GM12878 (cell line): ENCODE data around the gene AMBP. TPM values are rescaled to one million over a fixed set of nuclear protein-coding genes. Genes with fewer than 3 reads are reported as not detected.

Source experiments
- ATAC-seq: fragments of 200-7000 bp; cut with Tn5 transposase; 3 replicates; pipeline ENCODE4 v1.9.1; 2020; ENCODE audit warnings: mild to moderate bottlenecking, moderate library complexity
- BruUV-seq: library from RNA; stranded (reverse); fragments of 400-500 nt; replicated peaks from 2 replicates; lab custom pipeline; 2021; lab: Mats Ljungman, UMichigan
- CTCF ChIA-PET: fragments of 300-600 bp; sonication (Branson Sonifier 250); formaldehyde crosslinking; extraction: SDS; loops from one replicate; lab custom pipeline; 2021; ENCODE audit warnings: inconsistent platforms; lab: Yijun Ruan, JAX
- POLR2A ChIA-PET: fragments of 350-600 bp; formaldehyde crosslinking; extraction: SDS; loops from one replicate; lab custom pipeline; 2021; ENCODE audit warnings: inconsistent platforms; lab: Charles Lee
- RAD21 ChIA-PET: fragments of 300-600 bp; sonication (Branson Sonifier 250); formaldehyde crosslinking; loops from one replicate; lab custom pipeline; 2023; ENCODE audit warnings: antibody characterized with exemption; ENCODE audit not compliant: unreplicated experiment; lab: Charles Lee
- SMC1A ChIA-PET: fragments of 300-600 bp; sonication (Branson Sonifier 250); formaldehyde crosslinking; loops from one replicate; lab custom pipeline; 2023; ENCODE audit not compliant: unreplicated experiment, uncharacterized antibody; lab: Charles Lee
- DNase-seq: peaks from one replicate; pipeline ENCODE4 v3.0.0-alpha.2; 2011; ENCODE audit warnings: low read depth, low spot score
- FAIRE-seq: peaks from 3 replicates; lab custom pipeline; 2011; peaks lifted over from hg19 to GRCh38; lab: Jason Lieb, UNC
- H2AFZ ChIP-seq: 2 replicates; pipeline ENCODE4 v1.6.0; 2011; ENCODE audit warnings: low read depth, low read length, control low read depth; ENCODE audit not compliant: control insufficient read depth
- H3K27ac ChIP-seq: 2 replicates; pipeline ENCODE4 v1.5.1; 2011; ENCODE audit warnings: control low read depth; ENCODE audit not compliant: control insufficient read depth, insufficient read depth
- H3K27me3 ChIP-seq, 2 experiments: replicated peaks in 1 of 2; 2 replicates each; pipeline versions ENCODE4 v1.6.0 to v1.6.1; 2011; ENCODE audit warnings: low read length in 1 of 2; ENCODE audit not compliant: control insufficient read depth in 2 of 2, insufficient read depth in 2 of 2
- H3K36me3 ChIP-seq, 2 experiments: 2 replicates each; pipeline ENCODE4 v1.5.1; 2011; ENCODE audit warnings: low read length in 1 of 2; ENCODE audit not compliant: control insufficient read depth in 2 of 2, insufficient read depth in 2 of 2
- H3K4me1 ChIP-seq: 2 replicates; pipeline ENCODE4 v1.6.1; 2011; ENCODE audit warnings: mild to moderate bottlenecking, low read length, moderate library complexity, mixed read lengths; ENCODE audit not compliant: control insufficient read depth, insufficient read depth
- H3K4me2 ChIP-seq: 2 replicates; pipeline ENCODE4 v1.6.0; 2011; ENCODE audit warnings: control low read depth; ENCODE audit not compliant: control insufficient read depth, insufficient read depth
- H3K4me3 ChIP-seq: fragments of 200-600 bp; sonication (generic); 2 replicates; pipeline ENCODE4 v1.5.1; 2016
- H3K79me2 ChIP-seq: 2 replicates; pipeline ENCODE4 v1.6.0; 2011; ENCODE audit warnings: low read length; ENCODE audit not compliant: control insufficient read depth, insufficient read depth
- H3K9ac ChIP-seq: 2 replicates; pipeline ENCODE4 v1.8.0; 2011; ENCODE audit warnings: low read length, control low read depth, mixed read lengths; ENCODE audit not compliant: control insufficient read depth, insufficient read depth
- H3K9me3 ChIP-seq: replicated peaks from 3 replicates; pipeline ENCODE4 v1.5.1; 2011; ENCODE audit warnings: mild to moderate bottlenecking, low read length; ENCODE audit not compliant: control insufficient read depth, insufficient read depth
- H4K20me1 ChIP-seq: 2 replicates; pipeline ENCODE4 v1.6.0; 2011; ENCODE audit not compliant: control insufficient read depth, insufficient read depth
- CREB1 ChIP-seq: IDR thresholded peaks from 2 replicates; pipeline ENCODE4 v1.6.1; 2012; ENCODE audit warnings: low read depth, mild to moderate bottlenecking, inconsistent platforms
- EP300 ChIP-seq, 2 experiments: fragments of 150-350 bp in 1 of 2; IDR thresholded peaks; 2 replicates each; pipeline ENCODE4 v1.6.1; 2011 to 2012; ENCODE audit warnings: low read depth in 2 of 2, low read length in 2 of 2, borderline replicate concordance in 1 of 2, improper control_type of control experiment in 1 of 2, inconsistent platforms in 1 of 2; ENCODE audit not compliant: control insufficient read depth in 1 of 2
- NR2C2 ChIP-seq: IDR thresholded peaks from 2 replicates; pipeline ENCODE4 v1.6.1; 2011; ENCODE audit warnings: borderline replicate concordance, low read depth; ENCODE audit not compliant: control insufficient read depth, insufficient read length
- POLR2AphosphoS5 ChIP-seq: IDR thresholded peaks from 2 replicates; pipeline ENCODE4 v1.6.1; 2011; ENCODE audit warnings: mild to moderate bottlenecking, low read length, inconsistent platforms
- RELA ChIP-seq: fragments of 450-650 bp; IDR thresholded peaks from 2 replicates; pipeline ENCODE4 v1.8.0; 2014; ENCODE audit warnings: borderline replicate concordance; ENCODE audit not compliant: partially characterized antibody
- SMAD1 ChIP-seq: fragments of 450-650 bp; IDR thresholded peaks from 2 replicates; pipeline ENCODE4 v1.6.1; 2018; ENCODE audit warnings: mild to moderate bottlenecking, low read depth; ENCODE audit not compliant: partially characterized antibody
- SP1 ChIP-seq: IDR thresholded peaks from one replicate; pipeline ENCODE4 v1.6.1; 2011; ENCODE audit warnings: low read depth, low read length
- ZNF207 ChIP-seq: fragments of 450-650 bp; IDR thresholded peaks from 2 replicates; pipeline ENCODE4 v1.6.1; 2014; ENCODE audit warnings: antibody characterized with exemption, mild to moderate bottlenecking, borderline replicate concordance
- WGBS: methylation state at CpG from one replicate; pipeline ENCODE4 v1.1.6; 2016; ENCODE audit warnings: low lambda C conversion rate; ENCODE audit not compliant: insufficient replicate concordance, insufficient coverage; ENCODE audit errors: missing lambda C conversion rate; 5-methylcytosine and 5-hydroxymethylcytosine counted together
- in situ Hi-C: fragments of 300-500 bp; cut with MboI; formaldehyde crosslinking; loops from 9 replicates; pipeline ENCODE4 v1.14.3; 2018; ENCODE audit warnings: mixed read lengths
- intact Hi-C: fragments of 100-400 bp; cut with micrococcal nuclease; formaldehyde crosslinking; loops from one replicate; pipeline ENCODE4 v1.14.2; 2022; ENCODE audit not compliant: unreplicated experiment
- polyA plus RNA-seq, 11 experiments: library from polyadenylated mRNA; depleted of rRNA in 4 of 11; unstranded in 6 of 11; stranded (reverse) in 5 of 11; fragments of >200 nt; fragmentation: Nextera tagmentation in 4 of 11; fragmentation: Illumina TruSeq in 1 of 11; extraction: Ambion mirVana in 4 of 11; extraction: Trizol in 1 of 11; gene quantifications; 1 replicate in 1 of 11; 2 replicates in 10 of 11; pipeline versions ENCODE4 v1.2.1 to v1.2.3, GENCODE V29; 2011 to 2016; ENCODE audit warnings: inconsistent platforms in 2 of 11, missing spikeins in 2 of 11, low read depth in 1 of 11
- total RNA-seq, 4 experiments: library from RNA; depleted of rRNA in 3 of 4; stranded (reverse); fragments of >200 nt in 3 of 4; fragmentation: Illumina TruSeq in 1 of 4; extraction: Trizol in 1 of 4; gene quantifications; 2 replicates each; pipeline versions ENCODE4 v1.2.1 to v1.2.3, GENCODE V29; 2013 to 2021
- TF ChIP-seq, protein P1 (sequence below): fragments of 450-650 bp; IDR thresholded peaks from 2 replicates; pipeline ENCODE4 v1.6.1; 2017; ENCODE audit warnings: mild to moderate bottlenecking, moderate library complexity

The AMBP gene
- total and polyA plus RNA-seq, 10 of the 15 experiments (the other 5 are each of a cell fraction or from before 2014, with no cell fraction given) = 0.11 to 2.3 (median 0.18) TPM; not detected in 7

DNA sequence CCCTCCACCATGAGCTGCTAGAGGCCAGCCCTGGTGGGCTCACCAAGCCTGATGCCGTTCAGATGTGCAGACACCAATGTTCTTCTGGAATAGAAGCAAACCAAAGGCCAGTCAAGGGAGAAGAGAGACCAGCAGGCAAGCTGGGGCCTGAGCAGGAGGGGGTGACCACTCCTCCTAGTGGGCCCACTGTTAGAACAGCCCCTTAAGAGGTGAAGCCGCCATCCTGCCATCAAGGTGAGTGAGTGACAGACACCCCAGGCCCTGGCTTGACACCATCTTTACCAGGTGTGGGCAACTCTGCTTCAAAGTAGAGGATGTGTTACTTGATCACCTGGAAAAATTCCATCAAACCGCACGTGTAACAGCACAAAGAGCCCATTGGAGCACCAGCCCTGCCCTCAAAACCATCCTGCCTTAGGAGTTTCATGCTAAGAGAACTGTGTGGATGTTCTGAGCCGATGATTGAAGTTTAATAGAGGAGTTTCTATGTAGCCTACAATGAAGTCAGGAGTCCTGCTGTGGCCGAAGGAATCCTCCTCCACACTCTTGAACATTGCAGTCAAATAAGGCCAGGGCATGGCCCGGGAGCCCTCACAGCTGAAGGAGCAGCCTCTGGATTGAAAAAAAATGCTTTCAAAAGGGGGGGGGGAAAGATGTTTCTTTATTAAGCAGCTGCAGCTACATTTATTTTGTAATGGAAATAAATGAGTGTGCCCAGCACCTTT is 20.8 kb downstream of the AMBP start:
- H3K27ac ChIP-seq = no peak overlapping the region
- no peak overlapping the region for H3K9ac ChIP-seq
- ChIA-PET RAD21 (no interaction called here), SMC1A (no interaction called here), POLR2A (no interaction called here), CTCF (interaction anchor here (1.4 kb wide), 1 partner anchor 25 kb away, joined by 7 read pairs; no protein-coding TSS in a partner anchor)
- no peaks in the 10 kb centered on the region for H3K9me3 ChIP-seq
- BruUV-seq = no TSS peak
- no peak for FAIRE-seq
- no peak for DNase-seq
- no peak overlapping the region for H3K4me2 ChIP-seq
- in situ Hi-C loops = no loop called here
- no peaks in the 10 kb centered on the region for H3K27me3 ChIP-seq
- H3K4me3 ChIP-seq = no peak overlapping the region
- no peak for ATAC-seq
- WGBS = 47% methylated on average over 7 of the region's 7 CpGs
- H4K20me1 ChIP-seq = no peaks in the 10 kb centered on the region
- intact Hi-C loops = no loop called here
- H2AFZ ChIP-seq = no peak overlapping the region
- no peaks in the 10 kb centered on the region for H3K4me1 ChIP-seq
- no peaks in the 10 kb centered on the region for H3K36me3 ChIP-seq
- no peaks in the 10 kb centered on the region for H3K79me2 ChIP-seq
- no peak for TF ChIP-seq SMAD1
- no peak for TF ChIP-seq EP300 (IDR thresholded peaks at IDR 0.05; ENCODE audit: borderline replicate concordance in 1 of 2, control insufficient read depth in 1 of 2, low read depth in 2 of 2, low read length in 2 of 2)
- TF ChIP-seq RELA = no peak
- TF ChIP-seq, protein P1, sequence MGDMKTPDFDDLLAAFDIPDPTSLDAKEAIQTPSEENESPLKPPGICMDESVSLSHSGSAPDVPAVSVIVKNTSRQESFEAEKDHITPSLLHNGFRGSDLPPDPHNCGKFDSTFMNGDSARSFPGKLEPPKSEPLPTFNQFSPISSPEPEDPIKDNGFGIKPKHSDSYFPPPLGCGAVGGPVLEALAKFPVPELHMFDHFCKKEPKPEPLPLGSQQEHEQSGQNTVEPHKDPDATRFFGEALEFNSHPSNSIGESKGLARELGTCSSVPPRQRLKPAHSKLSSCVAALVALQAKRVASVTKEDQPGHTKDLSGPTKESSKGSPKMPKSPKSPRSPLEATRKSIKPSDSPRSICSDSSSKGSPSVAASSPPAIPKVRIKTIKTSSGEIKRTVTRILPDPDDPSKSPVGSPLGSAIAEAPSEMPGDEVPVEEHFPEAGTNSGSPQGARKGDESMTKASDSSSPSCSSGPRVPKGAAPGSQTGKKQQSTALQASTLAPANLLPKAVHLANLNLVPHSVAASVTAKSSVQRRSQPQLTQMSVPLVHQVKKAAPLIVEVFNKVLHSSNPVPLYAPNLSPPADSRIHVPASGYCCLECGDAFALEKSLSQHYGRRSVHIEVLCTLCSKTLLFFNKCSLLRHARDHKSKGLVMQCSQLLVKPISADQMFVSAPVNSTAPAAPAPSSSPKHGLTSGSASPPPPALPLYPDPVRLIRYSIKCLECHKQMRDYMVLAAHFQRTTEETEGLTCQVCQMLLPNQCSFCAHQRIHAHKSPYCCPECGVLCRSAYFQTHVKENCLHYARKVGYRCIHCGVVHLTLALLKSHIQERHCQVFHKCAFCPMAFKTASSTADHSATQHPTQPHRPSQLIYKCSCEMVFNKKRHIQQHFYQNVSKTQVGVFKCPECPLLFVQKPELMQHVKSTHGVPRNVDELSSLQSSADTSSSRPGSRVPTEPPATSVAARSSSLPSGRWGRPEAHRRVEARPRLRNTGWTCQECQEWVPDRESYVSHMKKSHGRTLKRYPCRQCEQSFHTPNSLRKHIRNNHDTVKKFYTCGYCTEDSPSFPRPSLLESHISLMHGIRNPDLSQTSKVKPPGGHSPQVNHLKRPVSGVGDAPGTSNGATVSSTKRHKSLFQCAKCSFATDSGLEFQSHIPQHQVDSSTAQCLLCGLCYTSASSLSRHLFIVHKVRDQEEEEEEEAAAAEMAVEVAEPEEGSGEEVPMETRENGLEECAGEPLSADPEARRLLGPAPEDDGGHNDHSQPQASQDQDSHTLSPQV = no peak
- TF ChIP-seq POLR2AphosphoS5 = no peak
- no peak for TF ChIP-seq NR2C2
- no peak for TF ChIP-seq SP1
- TF ChIP-seq ZNF207 = no peak
- TF ChIP-seq CREB1 = no peak
